Glomerular visceral epithelial cell (primary cell): ENCODE results near the gene TRIM21.
"Not testable (repeated sequence)": the region's sequence is repeated elsewhere in the genome, so short reads cannot be mapped to it uniquely, and the experiment has no call there.

Source experiments
- DNase-seq: peaks from one replicate; pipeline ENCODE4 v3.0.0-alpha.2; 2016; ENCODE audit errors: extremely low spot score

TRIM21 gene

DNA sequence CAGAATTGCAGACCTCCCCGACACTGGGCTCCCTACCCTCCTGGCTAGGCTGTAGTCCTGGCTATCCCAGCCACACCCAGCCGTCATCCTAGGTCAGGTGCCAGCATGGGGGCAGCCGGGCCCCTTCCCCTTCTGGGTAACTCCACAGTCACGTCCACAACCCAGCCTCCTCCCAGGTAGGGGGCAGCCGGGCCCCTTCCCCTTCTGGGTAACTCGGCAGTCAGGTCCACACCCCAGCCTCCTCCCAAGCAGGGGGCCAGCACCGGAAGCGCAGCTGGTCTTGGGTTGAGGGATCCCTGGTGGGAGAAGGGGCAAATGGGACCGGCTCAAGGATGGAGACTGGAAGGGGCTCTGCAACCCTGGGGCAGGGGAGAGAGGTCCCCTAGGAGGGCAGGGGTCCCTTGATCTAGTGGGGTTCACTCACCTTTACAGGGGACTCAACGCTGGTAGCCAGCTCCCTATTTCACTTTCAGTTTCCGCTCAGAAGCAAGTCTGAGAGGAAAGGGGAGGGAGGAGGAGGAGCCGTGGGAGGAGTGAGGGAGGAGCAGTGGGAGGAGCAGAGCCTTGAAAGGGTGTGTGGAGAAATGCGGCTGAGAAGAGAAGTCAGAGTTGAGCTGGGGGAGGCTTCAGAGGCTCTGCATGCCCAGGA lies at the start of gene TRIM21:
Gene TRIM21 (minus strand): TSS at position 494 of the 649 bp plus-strand sequence. CDS start 3,293 bp downstream, outside the sequence.
- peak; percentile 78 for DNase-seq

DNA sequence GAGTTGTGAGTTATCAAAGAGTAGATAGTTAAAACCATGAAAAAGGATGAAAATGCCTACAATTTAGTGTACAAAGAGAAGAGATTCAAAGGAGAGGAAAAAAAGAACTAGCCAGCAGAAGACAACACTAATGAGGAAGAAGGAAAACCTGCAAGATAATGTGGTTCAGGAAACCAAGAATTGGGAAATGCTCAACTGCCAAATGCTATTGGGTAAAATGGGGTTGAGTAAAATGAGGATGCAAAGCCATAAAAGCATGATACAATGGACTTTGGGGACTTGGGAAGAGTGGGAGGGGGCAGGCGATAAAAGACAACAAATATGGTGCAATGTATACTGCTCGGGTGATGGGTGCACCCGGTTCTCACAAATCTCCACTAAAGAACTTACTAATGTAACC lies 48.0 kb upstream of the TRIM21 start:
- no peak for DNase-seq

- no peak for DNase-seq
These were observed 42.9 kb upstream of the TRIM21 start for GRCh38 chr11:4436411-4436810.

GRCh38 chr11:4433856-4434255 lies 40.4 kb upstream of the TRIM21 start:
- no peak for DNase-seq

GRCh38 chr11:4430051-4430450 lies 36.5 kb upstream of the TRIM21 start:
- no peak for DNase-seq

GRCh38 chr11:4418403-4418802 lies 24.9 kb upstream of the TRIM21 start:
- no peak for DNase-seq

DNA sequence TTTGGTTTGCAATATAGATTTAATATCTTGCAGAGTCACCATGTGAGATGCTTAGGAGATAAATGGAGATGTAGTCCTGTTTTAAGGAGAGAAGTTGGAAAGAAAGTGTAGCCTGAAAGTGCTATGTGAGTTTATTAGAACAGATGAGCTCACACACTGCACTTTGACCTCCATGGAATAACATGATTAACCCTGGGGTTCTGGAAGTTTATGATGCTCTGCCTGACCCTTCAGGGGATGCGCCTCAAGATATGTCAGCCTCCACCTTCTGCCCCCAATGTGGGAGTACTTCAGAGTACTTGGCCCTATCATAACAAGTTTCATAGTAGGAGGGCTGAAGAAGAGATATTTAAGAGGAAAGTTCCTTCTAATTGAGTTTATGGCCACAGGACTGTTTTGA lies 23.3 kb upstream of the TRIM21 start:
- DNase-seq, result no peak

DNA sequence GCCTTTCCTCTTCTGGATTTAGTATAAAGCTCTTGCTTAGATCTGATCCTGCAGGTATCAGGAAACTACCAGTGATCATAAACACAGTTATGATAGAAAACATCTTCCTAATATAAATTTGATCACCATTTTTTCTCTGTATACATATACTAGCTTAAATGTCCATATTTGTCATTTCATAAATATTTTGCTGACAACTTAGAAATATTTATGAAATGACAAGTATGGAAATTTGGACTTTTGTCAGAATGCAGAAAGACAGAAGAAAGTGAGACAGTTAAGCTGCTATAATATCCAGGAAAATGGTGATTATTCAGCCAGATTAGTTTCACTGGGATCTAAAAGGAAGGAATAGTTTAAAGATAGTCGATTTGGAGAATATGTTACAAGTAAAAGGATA lies 22.8 kb upstream of the TRIM21 start:
- DNase-seq, result no peak

GRCh38 chr11:4406206-4406605 lies 12.7 kb upstream of the TRIM21 start:
- DNase-seq, result not testable (repeated sequence)

GRCh38 chr11:4393858-4394223 lies 339 bp upstream of the TRIM21 start:
- DNase-seq, result no peak

DNA sequence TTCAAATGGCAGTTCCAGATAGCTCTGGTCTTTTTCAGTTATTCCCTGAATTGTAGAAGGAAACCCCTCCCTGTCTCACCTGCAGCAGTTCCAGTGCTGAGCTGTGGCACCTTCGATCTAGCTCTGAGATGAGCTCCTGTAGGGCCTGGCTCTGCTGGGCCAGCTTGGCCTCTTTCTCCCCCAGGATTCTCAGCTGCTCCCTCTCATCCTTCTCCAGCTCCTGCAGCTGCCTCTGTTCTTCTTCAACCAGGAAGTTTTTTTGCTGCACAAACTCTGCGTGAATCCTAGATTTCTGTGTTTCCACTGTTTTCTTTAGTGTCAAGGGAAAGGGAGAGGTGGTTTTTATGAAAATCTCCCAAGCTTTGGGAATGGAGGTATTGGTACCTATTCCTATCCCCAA lies 5.3 kb downstream of the TRIM21 start:
- DNase-seq, result no peak

- no peak for DNase-seq
These were observed 7.3 kb downstream of the TRIM21 start for GRCh38 chr11:4385978-4386740.

DNA sequence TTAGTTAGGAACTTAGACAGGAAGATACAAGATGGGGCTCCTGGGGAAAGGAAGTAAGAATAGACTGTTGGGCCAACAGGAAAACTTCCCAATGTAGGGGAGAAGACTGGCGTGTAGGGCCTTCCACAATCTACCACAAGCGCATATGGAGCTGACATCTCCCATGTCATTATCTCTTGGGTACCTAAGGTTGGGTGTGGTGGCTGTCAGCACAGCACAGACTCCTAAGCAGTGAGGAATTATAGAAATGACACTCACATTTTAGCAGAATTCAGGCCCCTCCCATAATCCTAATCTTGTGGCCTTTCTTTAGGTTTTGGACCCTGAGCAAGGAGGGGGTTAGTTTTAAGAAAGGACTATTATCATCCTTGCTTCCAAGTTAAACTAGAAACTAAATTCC lies 11.6 kb downstream of the TRIM21 start:
- DNase-seq, result no peak

DNA sequence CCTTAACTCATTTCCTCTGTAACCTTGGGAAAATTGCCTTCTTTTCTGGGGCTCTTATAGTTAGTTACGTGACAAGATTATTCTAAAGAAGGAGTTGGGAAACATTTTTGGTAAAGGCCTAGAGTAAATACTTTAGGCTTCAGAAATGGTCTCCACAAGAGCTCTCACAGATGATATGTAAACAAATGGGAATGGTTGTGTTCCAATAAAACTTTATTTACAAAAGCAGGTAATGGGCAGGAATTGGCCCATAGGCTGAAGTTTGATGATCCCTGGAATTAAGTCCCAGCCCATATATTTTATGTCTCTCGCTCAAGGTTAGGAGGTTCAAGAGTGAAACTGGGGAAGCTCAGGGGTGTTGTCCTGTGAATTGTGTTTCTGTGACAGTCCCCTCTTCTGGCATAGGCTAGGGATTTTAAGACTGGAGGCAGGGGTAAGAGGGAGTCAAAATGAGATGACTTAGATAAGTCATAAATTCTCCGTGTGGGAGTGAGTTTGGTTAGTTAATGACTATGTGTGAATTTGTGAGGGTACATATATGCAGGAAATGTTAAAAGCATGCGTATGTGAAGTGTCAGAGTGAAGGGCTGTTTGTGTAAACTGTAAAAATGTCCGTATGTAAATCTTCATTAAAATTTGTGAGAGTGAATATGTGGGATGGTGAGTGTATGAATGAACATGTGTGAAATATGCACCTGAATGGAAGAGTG lies 17.9 kb downstream of the TRIM21 start:
- no peak for DNase-seq

DNA sequence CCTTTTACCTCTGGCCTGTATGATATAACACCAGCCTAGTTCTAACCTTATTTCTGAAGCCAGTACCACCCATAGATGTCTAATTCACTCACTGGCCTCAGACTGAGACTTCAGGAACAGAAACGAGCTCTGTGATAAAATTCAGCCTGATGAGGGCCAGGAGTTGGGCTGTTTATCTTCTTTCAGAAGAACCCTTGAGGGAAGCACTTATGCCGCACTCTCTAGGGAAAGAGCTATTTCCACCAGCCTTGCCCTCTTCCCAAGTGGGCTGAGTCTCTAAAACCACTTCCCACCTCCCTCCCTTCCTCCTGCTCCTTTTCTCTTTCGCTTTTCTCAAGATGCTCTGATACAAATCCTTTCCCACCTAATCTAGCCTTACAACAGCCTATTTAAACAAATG lies 23.3 kb downstream of the TRIM21 start:
- no peak for DNase-seq

DNA sequence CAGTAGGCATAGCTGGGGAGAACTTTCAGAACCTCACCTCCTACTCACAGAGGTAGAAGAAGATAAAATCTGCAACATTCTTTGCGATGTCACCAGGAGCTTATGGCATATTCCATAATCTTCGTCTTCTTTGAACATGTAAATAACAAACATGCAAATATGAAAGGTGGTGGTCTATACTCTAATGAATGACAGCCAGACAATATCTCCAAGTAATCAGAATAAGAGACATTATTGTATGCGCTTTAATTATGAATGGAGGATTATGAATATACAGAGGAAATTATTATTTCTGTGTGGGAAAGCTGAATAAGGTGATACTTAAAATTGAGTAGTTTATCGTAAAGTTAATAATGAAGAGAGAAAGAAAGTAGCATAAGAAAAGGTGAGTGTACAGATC lies 25.2 kb downstream of the TRIM21 start, which contains the start of gene OR52B4:
Gene OR52B4 (minus strand): TSS at position 101 of the 400 bp plus-strand sequence. CDS start 91 bp downstream, at position 10.
- DNase-seq, result no peak

DNA sequence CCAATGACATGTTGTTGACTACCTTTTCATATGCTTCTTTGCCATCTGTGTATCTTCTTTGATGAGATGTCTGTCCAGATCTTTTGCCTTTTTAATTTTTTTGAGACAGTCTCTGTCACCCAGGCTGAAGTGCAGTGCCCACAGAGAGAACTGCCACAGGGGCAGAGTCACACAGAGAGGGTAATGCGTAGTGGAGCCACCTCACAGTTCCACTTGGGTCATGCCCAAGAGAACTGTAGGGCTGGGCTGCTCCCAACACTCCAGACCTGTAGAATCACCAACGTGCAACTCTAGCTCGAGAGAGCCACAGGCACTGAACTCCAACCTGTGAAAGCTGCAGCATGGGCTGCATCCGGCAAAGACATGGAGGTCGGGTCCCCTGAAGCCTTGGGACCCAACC lies 45.4 kb downstream of the TRIM21 start:
- DNase-seq, result not testable (repeated sequence)

- DNase-seq, result not testable (repeated sequence)
These were observed 48.1 kb downstream of the TRIM21 start for GRCh38 chr11:4345366-4345765.
